Neural cell (in vitro differentiated cells): ENCODE results near the gene STPG3. TPM values are rescaled to one million over a fixed set of nuclear protein-coding genes. Genes with fewer than 3 reads are reported as not detected.

Experiments used
- H2AFZ ChIP-seq: fragments of 200-600, 300-800 bp; sonication (generic), shearing (Covaris generic); 2 replicates; pipeline ENCODE4 v1.6.0; 2014; ENCODE audit warnings: low read depth, mild to moderate bottlenecking, antibody characterized with exemption, low read length, moderate library complexity
- H3F3A ChIP-seq: fragments of 200-600 bp; shearing (Covaris generic); 2 replicates; pipeline ENCODE4 v1.6.1; 2016; ENCODE audit warnings: mild to moderate bottlenecking, moderate library complexity, mixed read lengths, antibody characterized with exemption, low read length; ENCODE audit not compliant: insufficient read depth, poor library complexity, severe bottlenecking
- H3K27ac ChIP-seq: fragments of 200-600, 300-800 bp; sonication (generic), shearing (Covaris generic); 2 replicates; pipeline ENCODE4 v1.5.1; 2014; ENCODE audit warnings: mild to moderate bottlenecking, low read length, moderate library complexity
- H3K27me3 ChIP-seq: fragments of 300-800, 200-600 bp; sonication (generic), shearing (Covaris generic); 2 replicates; pipeline ENCODE4 v1.6.0; 2014; ENCODE audit warnings: mild to moderate bottlenecking, low read depth, low read length, moderate library complexity; ENCODE audit not compliant: insufficient read depth
- H3K36me3 ChIP-seq: fragments of 300-800, 200-600 bp; sonication (generic), shearing (Covaris generic); 2 replicates; pipeline ENCODE4 v1.5.1; 2014; ENCODE audit warnings: mild to moderate bottlenecking, antibody characterized with exemption, low read length, moderate library complexity; ENCODE audit not compliant: insufficient read depth
- H3K4me2 ChIP-seq: fragments of 300-800, 200-600 bp; sonication (generic), shearing (Covaris generic); 2 replicates; pipeline ENCODE4 v1.6.0; 2014; ENCODE audit warnings: mild to moderate bottlenecking, low read length
- H3K4me3 ChIP-seq: fragments of 300-800, 200-600 bp; sonication (generic), shearing (Covaris generic); 2 replicates; pipeline ENCODE4 v1.5.1; 2014; ENCODE audit warnings: mild to moderate bottlenecking, low read length, moderate library complexity
- H3K79me2 ChIP-seq: fragments of 200-600 bp; shearing (Covaris generic); replicated peaks from 2 replicates; pipeline ENCODE4 v1.6.0; 2014; ENCODE audit warnings: mild to moderate bottlenecking, low read length, moderate library complexity; ENCODE audit not compliant: insufficient read depth
- H3K9ac ChIP-seq: fragments of 300-800, 200-600 bp; sonication (generic), shearing (Covaris generic); 2 replicates; pipeline ENCODE4 v1.6.1; 2016; ENCODE audit warnings: mild to moderate bottlenecking, low read length, mixed read lengths
- H3K9me2 ChIP-seq: fragments of 200-600 bp; shearing (Covaris generic); 2 replicates; pipeline ENCODE4 v1.6.1; 2016; ENCODE audit warnings: mild to moderate bottlenecking, low read length, mixed read lengths; ENCODE audit not compliant: insufficient read depth
- H3K9me3 ChIP-seq: fragments of 200-600, 300-800 bp; sonication (generic), shearing (Covaris generic); 2 replicates; pipeline ENCODE4 v1.6.1; 2016; ENCODE audit warnings: mild to moderate bottlenecking, mixed run types, low read length, moderate library complexity, mixed read lengths
- H4K20me1 ChIP-seq: fragments of 200-600 bp; shearing (Covaris generic); 2 replicates; pipeline ENCODE4 v1.6.1; 2016; ENCODE audit warnings: mild to moderate bottlenecking, mixed run types; ENCODE audit not compliant: insufficient read depth
- EP300 ChIP-seq: fragments of 450-650 bp; conservative IDR thresholded peaks from 2 replicates; pipeline ENCODE4 v1.6.1; 2014; ENCODE audit warnings: antibody characterized with exemption, mild to moderate bottlenecking, moderate library complexity; ENCODE audit not compliant: poor library complexity, severe bottlenecking
- EZH2 ChIP-seq: fragments of 200-600, 300-800 bp; shearing (Covaris generic), sonication (generic); IDR thresholded peaks from 2 replicates; pipeline ENCODE4 v1.6.1; 2014; ENCODE audit warnings: antibody characterized with exemption, low read length, borderline replicate concordance, mild to moderate bottlenecking; ENCODE audit not compliant: insufficient read depth, poor library complexity, severe bottlenecking
- MXI1 ChIP-seq: fragments of 450-650 bp; conservative IDR thresholded peaks from 2 replicates; pipeline ENCODE4 v1.6.1; 2014; ENCODE audit warnings: antibody characterized with exemption, mild to moderate bottlenecking; ENCODE audit not compliant: poor library complexity, severe bottlenecking
- POLR2AphosphoS5 ChIP-seq: IDR thresholded peaks from 2 replicates; pipeline ENCODE4 v1.6.1; 2012
- RAD21 ChIP-seq: fragments of 450-650 bp; conservative IDR thresholded peaks from 2 replicates; pipeline ENCODE4 v1.6.1; 2014; ENCODE audit warnings: antibody characterized with exemption, mild to moderate bottlenecking, moderate library complexity
- REST ChIP-seq: IDR thresholded peaks from 2 replicates; pipeline ENCODE4 v1.6.1; 2012; ENCODE audit warnings: borderline replicate concordance
- SMC3 ChIP-seq: fragments of 450-650 bp; conservative IDR thresholded peaks from 2 replicates; pipeline ENCODE4 v1.6.1; 2014; ENCODE audit warnings: antibody characterized with exemption, mild to moderate bottlenecking, moderate library complexity; ENCODE audit not compliant: poor library complexity
- TAF1 ChIP-seq: IDR thresholded peaks from 2 replicates; pipeline ENCODE4 v1.6.1; 2012; ENCODE audit warnings: low read depth
- polyA plus RNA-seq: library from polyadenylated mRNA; depleted of rRNA; stranded (reverse); fragments of >200 nt; gene quantifications from 2 replicates; pipeline ENCODE4 v1.2.3, GENCODE V29; 2014
- TF ChIP-seq, protein P1 (sequence below): fragments of 450-650 bp; IDR thresholded peaks from 2 replicates; pipeline ENCODE4 v1.5.1; 2014; ENCODE audit warnings: antibody characterized with exemption, mild to moderate bottlenecking, moderate library complexity; ENCODE audit not compliant: poor library complexity, severe bottlenecking

Gene STPG3
- polyA plus RNA-seq, 1 donor from 2014 or later = not detected

DNA sequence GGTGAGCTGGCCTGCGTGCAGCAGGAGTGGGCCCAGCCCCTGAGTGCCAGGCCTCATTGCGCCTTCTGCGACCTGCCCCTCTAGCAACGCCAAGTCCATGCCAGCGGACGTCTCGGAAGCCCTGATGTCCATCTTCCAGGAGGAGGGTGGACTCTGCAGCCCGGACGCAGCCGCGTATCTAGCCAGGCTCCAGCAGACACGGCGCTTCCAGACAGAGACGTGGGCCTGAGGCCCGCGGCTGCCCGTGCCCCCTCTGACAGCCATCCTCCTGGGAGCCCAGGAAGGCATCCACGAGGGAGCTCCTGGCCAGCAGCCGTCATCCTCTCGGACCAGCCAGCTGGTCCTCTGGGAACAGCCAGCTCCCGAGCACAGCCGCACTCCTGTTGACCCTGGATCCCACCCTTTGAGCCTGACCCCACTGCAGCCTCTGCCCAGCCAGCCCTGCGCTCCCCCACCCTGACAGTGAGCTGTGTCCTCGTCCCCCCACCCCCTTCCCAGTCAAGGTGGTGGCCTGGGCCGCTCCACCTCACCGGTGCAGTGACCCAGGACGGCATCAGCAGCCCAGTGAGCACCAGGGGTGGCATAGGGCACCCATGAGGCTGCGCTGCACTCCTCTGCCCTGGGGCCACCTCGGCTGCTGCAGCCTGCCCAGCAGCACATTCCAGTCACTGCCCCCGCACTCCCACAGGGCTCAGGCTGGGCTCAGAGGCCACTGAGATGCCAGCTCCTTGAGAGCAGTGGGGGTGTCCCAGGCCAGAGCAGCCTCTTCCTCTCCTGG lies 34.7 kb upstream of the STPG3 start:
- Histone ChIP-seq H3K79me2 (no peaks in the 10 kb centered on the region), H3K27ac (no peak overlapping the region), H3K27me3 (no peaks in the 10 kb centered on the region), H2AFZ (no peak overlapping the region), H4K20me1 (no peaks in the 10 kb centered on the region), H3K9ac (no peak overlapping the region), H3K9me2 (no peaks in the 10 kb centered on the region), H3K36me3 (no peaks in the 10 kb centered on the region), H3K4me2 (no peak overlapping the region), H3K4me3 (no peak overlapping the region), H3K9me3 (no peaks in the 10 kb centered on the region), H3F3A (no peaks in the 10 kb centered on the region)
- no peak for TF ChIP-seq SMC3
- no peak for TF ChIP-seq TAF1

DNA sequence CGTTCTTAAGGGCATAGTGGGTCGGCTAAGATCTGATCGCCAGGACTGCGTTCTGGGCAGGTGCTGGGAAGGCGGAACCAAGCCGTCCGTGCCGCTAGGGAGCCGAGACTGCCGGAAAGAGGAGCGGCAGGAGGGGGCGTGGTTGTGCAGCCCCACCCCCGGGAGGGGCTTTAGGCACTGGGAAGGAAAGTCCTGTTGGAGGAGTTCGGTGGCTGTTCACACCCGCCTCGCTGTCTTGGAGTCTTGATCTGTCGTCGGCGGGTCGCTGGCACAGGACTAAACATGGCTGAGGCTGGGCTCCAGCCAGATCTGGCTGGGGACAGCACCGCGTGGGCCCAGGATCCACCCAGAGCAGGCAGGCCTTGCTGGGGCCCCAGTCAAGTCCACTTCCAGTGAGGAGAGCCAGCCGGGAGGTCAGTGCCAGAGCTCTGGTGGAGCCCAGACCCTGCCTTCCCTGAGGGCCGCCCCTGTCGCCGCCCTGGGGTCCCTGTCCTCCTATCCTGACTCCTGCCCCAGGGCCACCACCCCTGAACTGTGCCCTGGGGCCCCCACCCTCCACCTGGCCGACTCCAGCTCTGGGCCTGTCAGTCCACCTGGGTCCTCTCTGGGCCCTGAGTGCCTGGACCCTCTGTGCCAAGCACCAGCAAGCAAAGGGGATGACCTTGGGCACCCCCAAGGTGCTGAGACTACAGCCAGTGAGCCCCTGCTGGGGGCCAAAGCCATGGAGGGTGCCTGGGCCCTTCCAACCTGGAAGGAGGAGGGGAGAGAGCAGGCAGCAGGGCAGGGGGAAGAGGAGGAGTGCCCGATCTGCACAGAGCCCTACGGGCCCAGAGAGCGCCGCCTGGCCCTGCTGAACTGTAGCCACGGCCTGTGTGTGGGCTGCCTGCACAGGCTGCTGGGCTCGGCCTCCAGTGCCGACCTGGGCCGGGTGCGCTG lies 33.5 kb upstream of the STPG3 start:
- no peaks in the 10 kb centered on the region for H3F3A ChIP-seq
- H3K36me3 ChIP-seq = no peaks in the 10 kb centered on the region
- H2AFZ ChIP-seq = no peak overlapping the region
- H3K27me3 ChIP-seq = no peaks in the 10 kb centered on the region
- no peaks in the 10 kb centered on the region for H3K79me2 ChIP-seq
- TF ChIP-seq RAD21 = no peak
- TF ChIP-seq, protein P1, sequence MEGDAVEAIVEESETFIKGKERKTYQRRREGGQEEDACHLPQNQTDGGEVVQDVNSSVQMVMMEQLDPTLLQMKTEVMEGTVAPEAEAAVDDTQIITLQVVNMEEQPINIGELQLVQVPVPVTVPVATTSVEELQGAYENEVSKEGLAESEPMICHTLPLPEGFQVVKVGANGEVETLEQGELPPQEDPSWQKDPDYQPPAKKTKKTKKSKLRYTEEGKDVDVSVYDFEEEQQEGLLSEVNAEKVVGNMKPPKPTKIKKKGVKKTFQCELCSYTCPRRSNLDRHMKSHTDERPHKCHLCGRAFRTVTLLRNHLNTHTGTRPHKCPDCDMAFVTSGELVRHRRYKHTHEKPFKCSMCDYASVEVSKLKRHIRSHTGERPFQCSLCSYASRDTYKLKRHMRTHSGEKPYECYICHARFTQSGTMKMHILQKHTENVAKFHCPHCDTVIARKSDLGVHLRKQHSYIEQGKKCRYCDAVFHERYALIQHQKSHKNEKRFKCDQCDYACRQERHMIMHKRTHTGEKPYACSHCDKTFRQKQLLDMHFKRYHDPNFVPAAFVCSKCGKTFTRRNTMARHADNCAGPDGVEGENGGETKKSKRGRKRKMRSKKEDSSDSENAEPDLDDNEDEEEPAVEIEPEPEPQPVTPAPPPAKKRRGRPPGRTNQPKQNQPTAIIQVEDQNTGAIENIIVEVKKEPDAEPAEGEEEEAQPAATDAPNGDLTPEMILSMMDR = no peak
- TF ChIP-seq MXI1 = no peak
- no peak for TF ChIP-seq SMC3
- H3K9me3 ChIP-seq = no peaks in the 10 kb centered on the region
- H3K9me2 ChIP-seq = no peaks in the 10 kb centered on the region
- no peak overlapping the region for H3K4me2 ChIP-seq
- H3K9ac ChIP-seq = no peak overlapping the region
- no peak overlapping the region for H3K27ac ChIP-seq
- no peaks in the 10 kb centered on the region for H4K20me1 ChIP-seq
- H3K4me3 ChIP-seq = no peak overlapping the region

DNA sequence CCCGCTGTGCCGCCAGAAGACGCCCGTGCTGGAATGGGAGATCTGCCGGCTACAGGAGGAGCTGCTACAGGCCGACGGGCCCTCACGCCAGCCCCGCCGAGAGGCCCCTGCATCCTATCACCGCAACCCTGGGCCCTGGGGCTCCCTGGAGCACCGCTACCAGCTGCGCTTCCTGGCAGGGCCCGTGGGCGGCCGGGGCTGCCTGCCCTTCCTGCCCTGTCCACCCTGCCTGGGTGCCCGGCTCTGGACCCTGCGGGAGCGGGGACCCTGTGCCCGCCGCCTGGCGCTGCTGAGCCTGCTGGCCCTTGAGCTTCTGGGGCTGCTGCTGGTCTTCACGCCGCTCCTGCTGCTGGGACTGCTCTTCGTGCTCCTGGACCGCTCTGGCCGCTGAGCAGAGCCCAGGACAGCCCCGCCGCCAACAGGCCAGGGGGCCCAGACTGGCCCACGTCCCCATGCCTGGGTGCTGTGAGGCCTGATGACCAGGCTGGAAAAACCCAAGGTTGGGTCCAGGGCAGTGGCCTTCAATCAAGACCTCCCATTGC lies 32.8 kb upstream of the STPG3 start:
- no peak overlapping the region for H3K27ac ChIP-seq
- TF ChIP-seq, protein P1 = no peak
- TF ChIP-seq EZH2 (no peak), RAD21 (no peak), EP300 (no peak), MXI1 (no peak), POLR2AphosphoS5 (no peak), TAF1 (no peak), SMC3 (no peak), REST (no peak)

More for the DNA sequence above, 32.8 kb upstream of the STPG3 start:
- no peak overlapping the region for H2AFZ ChIP-seq
- no peaks in the 10 kb centered on the region for H3K36me3 ChIP-seq
- no peaks in the 10 kb centered on the region for H3K27me3 ChIP-seq
- H3K4me3 ChIP-seq = no peak overlapping the region
- no peaks in the 10 kb centered on the region for H3K9me3 ChIP-seq
- no peaks in the 10 kb centered on the region for H4K20me1 ChIP-seq
- no peaks in the 10 kb centered on the region for H3F3A ChIP-seq
- no peaks in the 10 kb centered on the region for H3K9me2 ChIP-seq
- no peak overlapping the region for H3K9ac ChIP-seq
- H3K79me2 ChIP-seq = no peaks in the 10 kb centered on the region
- H3K4me2 ChIP-seq = no peak overlapping the region
